ENCODE results near the gene WWOX. TPM values are rescaled to one million over a fixed set of nuclear protein-coding genes. Genes with fewer than 3 reads are reported as not detected.
A peak's percentile ranks its signal among the peaks of the same experiment; 100 is the strongest.

Gene WWOX
- total RNA-seq, 1 donor from 2014 or later = 28.2 TPM

GRCh38 chr16:78697426-78697825 is 598.0 kb downstream of the WWOX start:
- Mint-ChIP-seq H3K27ac (no peak overlapping the region), H3K4me3 (no peak overlapping the region), H3K27me3 (no peaks in the 10 kb centered on the region), H3K9me3 (no peaks in the 10 kb centered on the region), H3K36me3 (no peaks in the 10 kb centered on the region), H3K4me1 (ENCODE audit: unreplicated experiment) (peaks cover 10% of the 10 kb centered on the region)
- TF ChIP-seq, protein P1, sequence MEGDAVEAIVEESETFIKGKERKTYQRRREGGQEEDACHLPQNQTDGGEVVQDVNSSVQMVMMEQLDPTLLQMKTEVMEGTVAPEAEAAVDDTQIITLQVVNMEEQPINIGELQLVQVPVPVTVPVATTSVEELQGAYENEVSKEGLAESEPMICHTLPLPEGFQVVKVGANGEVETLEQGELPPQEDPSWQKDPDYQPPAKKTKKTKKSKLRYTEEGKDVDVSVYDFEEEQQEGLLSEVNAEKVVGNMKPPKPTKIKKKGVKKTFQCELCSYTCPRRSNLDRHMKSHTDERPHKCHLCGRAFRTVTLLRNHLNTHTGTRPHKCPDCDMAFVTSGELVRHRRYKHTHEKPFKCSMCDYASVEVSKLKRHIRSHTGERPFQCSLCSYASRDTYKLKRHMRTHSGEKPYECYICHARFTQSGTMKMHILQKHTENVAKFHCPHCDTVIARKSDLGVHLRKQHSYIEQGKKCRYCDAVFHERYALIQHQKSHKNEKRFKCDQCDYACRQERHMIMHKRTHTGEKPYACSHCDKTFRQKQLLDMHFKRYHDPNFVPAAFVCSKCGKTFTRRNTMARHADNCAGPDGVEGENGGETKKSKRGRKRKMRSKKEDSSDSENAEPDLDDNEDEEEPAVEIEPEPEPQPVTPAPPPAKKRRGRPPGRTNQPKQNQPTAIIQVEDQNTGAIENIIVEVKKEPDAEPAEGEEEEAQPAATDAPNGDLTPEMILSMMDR (conservative IDR thresholded peaks at IDR 0.05) = no peak
- DNase-seq (ENCODE audit: extremely low spot score, unreplicated experiment) = no peak

DNA sequence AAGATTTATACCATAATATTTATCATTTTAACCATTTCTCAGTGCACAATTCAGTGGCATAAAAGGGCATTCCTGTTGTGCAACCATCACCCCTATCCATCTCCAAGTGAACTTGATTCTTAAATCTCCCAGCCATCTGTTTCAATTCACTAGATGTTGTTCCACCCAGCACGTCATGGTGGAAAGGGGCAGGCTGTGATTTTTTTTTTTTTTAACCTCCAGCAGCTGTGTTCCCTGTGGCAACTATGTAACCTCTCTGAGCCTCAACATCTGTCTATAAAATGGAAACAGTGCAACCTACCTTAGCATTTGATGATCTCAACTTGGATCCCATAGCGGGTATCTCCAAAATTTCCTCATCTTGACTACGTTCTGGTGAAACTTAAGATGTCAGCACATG is 604.5 kb downstream of the WWOX start:
- Mint-ChIP-seq H3K27ac (no peak overlapping the region), H3K27me3 (peaks cover 2% of the 10 kb centered on the region), H3K36me3 (peaks cover 3% of the 10 kb centered on the region), H3K4me1 (ENCODE audit: unreplicated experiment) (peaks cover 19% of the 10 kb centered on the region), H3K9me3 (peaks cover 5% of the 10 kb centered on the region), H3K4me3 (no peak overlapping the region)
- no peak for DNase-seq (ENCODE audit: extremely low spot score, unreplicated experiment)
- TF ChIP-seq, protein P1 (conservative IDR thresholded peaks at IDR 0.05) = no peak

DNA sequence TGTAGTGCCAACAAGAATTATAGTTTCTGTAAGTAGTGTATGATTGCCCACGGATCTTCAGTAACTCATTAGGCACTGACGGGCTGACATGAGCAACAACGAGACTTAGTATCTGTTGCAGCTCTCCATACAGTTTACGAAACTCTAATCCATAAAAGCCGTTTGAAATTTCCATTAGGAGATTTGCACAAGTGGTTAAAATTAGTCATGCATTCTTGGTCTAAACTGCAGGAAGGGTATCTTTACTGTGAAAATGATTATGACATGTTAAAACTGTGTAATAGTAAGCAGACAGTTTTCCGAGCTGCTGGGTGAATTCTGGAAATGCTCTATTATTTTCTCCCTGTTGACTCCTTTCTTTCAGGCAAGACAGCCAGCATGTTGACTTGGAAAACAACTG is 605.0 kb downstream of the WWOX start:
- Mint-ChIP-seq H3K27me3 (peaks cover 2% of the 10 kb centered on the region), H3K9me3 (peaks cover 5% of the 10 kb centered on the region), H3K27ac (no peak overlapping the region), H3K36me3 (peaks cover 3% of the 10 kb centered on the region), H3K4me1 (ENCODE audit: unreplicated experiment) (peaks cover 21% of the 10 kb centered on the region), H3K4me3 (no peak overlapping the region)
- no peak for DNase-seq (ENCODE audit: extremely low spot score, unreplicated experiment)
- TF ChIP-seq, protein P1 (conservative IDR thresholded peaks at IDR 0.05) = no peak

- peaks cover 5% of the 10 kb centered on the region for H3K9me3 Mint-ChIP-seq
- TF ChIP-seq, protein P1 (conservative IDR thresholded peaks at IDR 0.05) = peak; percentile 78
- no peak for DNase-seq (ENCODE audit: extremely low spot score, unreplicated experiment)
- no peak overlapping the region for H3K4me3 Mint-ChIP-seq
- peaks cover 2% of the 10 kb centered on the region for H3K27me3 Mint-ChIP-seq
- H3K27ac Mint-ChIP-seq = no peak overlapping the region
- H3K36me3 Mint-ChIP-seq = peaks cover 3% of the 10 kb centered on the region
- peaks cover 21% of the 10 kb centered on the region for H3K4me1 Mint-ChIP-seq (ENCODE audit: unreplicated experiment)
These were observed 606.2 kb downstream of the WWOX start for GRCh38 chr16:78705694-78706093.

DNA sequence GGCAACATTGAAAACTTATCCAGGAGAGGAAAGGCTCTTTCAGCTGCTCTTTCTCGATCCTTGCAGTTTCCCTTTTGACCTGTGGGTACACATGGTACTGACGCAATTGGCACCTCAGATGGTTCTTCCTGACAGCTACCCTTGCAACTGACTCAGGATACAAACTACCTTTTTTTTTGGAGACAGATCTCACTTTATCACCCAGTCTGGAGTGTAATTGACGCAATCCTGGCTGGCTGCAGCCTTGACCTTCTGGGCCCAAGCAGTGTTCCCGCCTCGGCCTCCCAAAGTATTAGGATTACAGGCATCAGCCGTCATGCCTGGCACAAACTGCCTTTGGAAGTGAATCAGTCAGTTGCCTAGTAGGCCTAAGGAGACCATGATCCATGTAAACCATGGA is 607.2 kb downstream of the WWOX start:
- no peak for DNase-seq (ENCODE audit: extremely low spot score, unreplicated experiment)
- no peak overlapping the region for H3K4me3 Mint-ChIP-seq
- H3K9me3 Mint-ChIP-seq = peaks cover 5% of the 10 kb centered on the region
- H3K36me3 Mint-ChIP-seq = peaks cover 3% of the 10 kb centered on the region
- H3K4me1 Mint-ChIP-seq (ENCODE audit: unreplicated experiment) = peaks cover 21% of the 10 kb centered on the region
- no peak overlapping the region for H3K27ac Mint-ChIP-seq
- peaks cover 2% of the 10 kb centered on the region for H3K27me3 Mint-ChIP-seq
- TF ChIP-seq, protein P1 (conservative IDR thresholded peaks at IDR 0.05) = no peak
